ENCODE measurements around the gene SLC37A1.

GRCh38 chr21:42471716-42472330 is 41.8 kb upstream of the SLC37A1 start:
- TF ChIP-seq, protein P1, sequence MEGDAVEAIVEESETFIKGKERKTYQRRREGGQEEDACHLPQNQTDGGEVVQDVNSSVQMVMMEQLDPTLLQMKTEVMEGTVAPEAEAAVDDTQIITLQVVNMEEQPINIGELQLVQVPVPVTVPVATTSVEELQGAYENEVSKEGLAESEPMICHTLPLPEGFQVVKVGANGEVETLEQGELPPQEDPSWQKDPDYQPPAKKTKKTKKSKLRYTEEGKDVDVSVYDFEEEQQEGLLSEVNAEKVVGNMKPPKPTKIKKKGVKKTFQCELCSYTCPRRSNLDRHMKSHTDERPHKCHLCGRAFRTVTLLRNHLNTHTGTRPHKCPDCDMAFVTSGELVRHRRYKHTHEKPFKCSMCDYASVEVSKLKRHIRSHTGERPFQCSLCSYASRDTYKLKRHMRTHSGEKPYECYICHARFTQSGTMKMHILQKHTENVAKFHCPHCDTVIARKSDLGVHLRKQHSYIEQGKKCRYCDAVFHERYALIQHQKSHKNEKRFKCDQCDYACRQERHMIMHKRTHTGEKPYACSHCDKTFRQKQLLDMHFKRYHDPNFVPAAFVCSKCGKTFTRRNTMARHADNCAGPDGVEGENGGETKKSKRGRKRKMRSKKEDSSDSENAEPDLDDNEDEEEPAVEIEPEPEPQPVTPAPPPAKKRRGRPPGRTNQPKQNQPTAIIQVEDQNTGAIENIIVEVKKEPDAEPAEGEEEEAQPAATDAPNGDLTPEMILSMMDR (IDR thresholded peaks at IDR 0.05), result no peak
- TF ChIP-seq POLR2A (IDR thresholded peaks at IDR 0.05), result no peak

Measured in uterus (tissue), 2 donors.